ENCODE results near the gene LUC7L3. TPM values are rescaled to one million over a fixed set of nuclear protein-coding genes. Genes with fewer than 3 reads are reported as not detected.

Gene LUC7L3
- total and polyA plus RNA-seq, 2 of the 13 experiments (the other 11 are each of a cell fraction or from before 2014, with no cell fraction given), result 108 to 120 TPM

DNA sequence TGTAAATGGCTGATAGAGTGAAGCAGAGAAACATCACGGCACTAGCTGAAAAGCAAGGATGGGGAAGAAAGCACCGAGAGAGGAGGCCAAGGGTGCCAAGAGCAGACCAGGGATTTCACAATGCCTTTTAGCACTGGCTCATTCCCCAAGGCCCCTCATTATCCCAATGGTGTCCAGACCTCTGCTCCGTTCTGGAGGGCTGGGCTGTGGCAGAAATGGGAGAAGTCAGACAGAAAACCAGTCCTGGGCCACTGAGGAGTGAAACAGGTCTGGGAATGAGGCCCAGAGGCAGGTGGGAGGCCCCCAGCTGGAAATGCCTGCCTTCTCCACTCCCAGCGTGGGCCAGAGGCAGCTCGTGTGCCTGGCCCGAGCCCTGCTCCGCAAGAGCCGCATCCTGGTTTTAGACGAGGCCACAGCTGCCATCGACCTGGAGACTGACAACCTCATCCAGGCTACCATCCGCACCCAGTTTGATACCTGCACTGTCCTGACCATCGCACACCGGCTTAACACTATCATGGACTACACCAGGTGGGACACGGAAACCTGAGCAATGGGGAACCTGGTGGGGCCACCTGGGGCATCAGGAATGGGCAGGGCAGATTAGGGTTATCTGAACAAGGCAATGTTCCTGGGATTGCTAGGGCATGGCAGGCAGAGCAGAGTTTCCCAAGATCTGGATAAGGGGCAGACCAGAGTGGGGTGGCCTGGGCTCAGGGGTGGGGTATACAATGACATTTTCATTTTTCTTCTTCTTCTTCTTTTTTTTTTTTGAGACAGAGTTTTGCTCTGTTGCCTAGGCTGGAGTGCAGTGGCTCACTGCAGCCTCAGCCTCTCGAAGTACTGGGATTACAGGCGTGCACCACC, 32.0 kb upstream of the LUC7L3 start (continued):
- TF ChIP-seq HOXA3 (CRISPR knock-in tag; IDR thresholded peaks at IDR 0.05) (peak; percentile 77), DPF2 (CRISPR knock-in tag; IDR thresholded peaks at IDR 0.05; ENCODE audit: borderline replicate concordance, low read depth) (no peak), ZNF552 (CRISPR knock-in tag; IDR thresholded peaks at IDR 0.05; ENCODE audit: borderline replicate concordance) (no peak), ZNF235 (CRISPR knock-in tag; IDR thresholded peaks at IDR 0.05; ENCODE audit: borderline replicate concordance) (no peak), ZNF337 (CRISPR knock-in tag; IDR thresholded peaks at IDR 0.05; ENCODE audit: borderline replicate concordance, low read depth) (peak; percentile 49; the same call in 1 of the 2 replicates), NR2F6 (IDR thresholded peaks at IDR 0.05) (peak; percentile 6; the same call in 1 of the 2 replicates), NR2F6 (CRISPR knock-in tag; IDR thresholded peaks at IDR 0.05) (peak; percentile 28; the same call in 1 of the 2 replicates), ZNF839 (CRISPR knock-in tag; IDR thresholded peaks at IDR 0.05; ENCODE audit: borderline replicate concordance) (peak; percentile 67; the same call in 1 of the 2 replicates), ZNF180 (CRISPR knock-in tag; IDR thresholded peaks at IDR 0.05; ENCODE audit: borderline replicate concordance, low read depth) (peak; percentile 66; the same call in 1 of the 2 replicates), EHMT2 (IDR thresholded peaks at IDR 0.05; ENCODE audit: borderline replicate concordance, low read depth, low read length) (no peak), ERF (CRISPR knock-in tag; IDR thresholded peaks at IDR 0.05) (no peak; the same call in 1 of the 2 replicates), CCAR2 (optimal IDR thresholded peaks at IDR 0.05; ENCODE audit: low read depth, low read length) (no peak), ZNF776 (CRISPR knock-in tag; IDR thresholded peaks at IDR 0.05) (peak; percentile 25; the same call in 1 of the 2 replicates), TBP (CRISPR knock-in tag; IDR thresholded peaks at IDR 0.05) (no peak), MAFG (CRISPR knock-in tag; IDR thresholded peaks at IDR 0.05) (no peak), GABPB1 (CRISPR knock-in tag; IDR thresholded peaks at IDR 0.05) (peak; percentile 48; the same call in 1 of the 2 replicates)
- TF ChIP-seq, protein P1, sequence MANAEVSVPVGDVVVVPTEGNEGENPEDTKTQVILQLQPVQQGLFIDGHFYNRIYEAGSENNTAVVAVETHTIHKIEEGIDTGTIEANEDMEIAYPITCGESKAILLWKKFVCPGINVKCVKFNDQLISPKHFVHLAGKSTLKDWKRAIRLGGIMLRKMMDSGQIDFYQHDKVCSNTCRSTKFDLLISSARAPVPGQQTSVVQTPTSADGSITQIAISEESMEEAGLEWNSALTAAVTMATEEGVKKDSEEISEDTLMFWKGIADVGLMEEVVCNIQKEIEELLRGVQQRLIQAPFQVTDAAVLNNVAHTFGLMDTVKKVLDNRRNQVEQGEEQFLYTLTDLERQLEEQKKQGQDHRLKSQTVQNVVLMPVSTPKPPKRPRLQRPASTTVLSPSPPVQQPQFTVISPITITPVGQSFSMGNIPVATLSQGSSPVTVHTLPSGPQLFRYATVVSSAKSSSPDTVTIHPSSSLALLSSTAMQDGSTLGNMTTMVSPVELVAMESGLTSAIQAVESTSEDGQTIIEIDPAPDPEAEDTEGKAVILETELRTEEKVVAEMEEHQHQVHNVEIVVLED (CRISPR knock-in tag; IDR thresholded peaks at IDR 0.05; ENCODE audit: borderline replicate concordance), result no peak
- TF ChIP-seq, protein P2, sequence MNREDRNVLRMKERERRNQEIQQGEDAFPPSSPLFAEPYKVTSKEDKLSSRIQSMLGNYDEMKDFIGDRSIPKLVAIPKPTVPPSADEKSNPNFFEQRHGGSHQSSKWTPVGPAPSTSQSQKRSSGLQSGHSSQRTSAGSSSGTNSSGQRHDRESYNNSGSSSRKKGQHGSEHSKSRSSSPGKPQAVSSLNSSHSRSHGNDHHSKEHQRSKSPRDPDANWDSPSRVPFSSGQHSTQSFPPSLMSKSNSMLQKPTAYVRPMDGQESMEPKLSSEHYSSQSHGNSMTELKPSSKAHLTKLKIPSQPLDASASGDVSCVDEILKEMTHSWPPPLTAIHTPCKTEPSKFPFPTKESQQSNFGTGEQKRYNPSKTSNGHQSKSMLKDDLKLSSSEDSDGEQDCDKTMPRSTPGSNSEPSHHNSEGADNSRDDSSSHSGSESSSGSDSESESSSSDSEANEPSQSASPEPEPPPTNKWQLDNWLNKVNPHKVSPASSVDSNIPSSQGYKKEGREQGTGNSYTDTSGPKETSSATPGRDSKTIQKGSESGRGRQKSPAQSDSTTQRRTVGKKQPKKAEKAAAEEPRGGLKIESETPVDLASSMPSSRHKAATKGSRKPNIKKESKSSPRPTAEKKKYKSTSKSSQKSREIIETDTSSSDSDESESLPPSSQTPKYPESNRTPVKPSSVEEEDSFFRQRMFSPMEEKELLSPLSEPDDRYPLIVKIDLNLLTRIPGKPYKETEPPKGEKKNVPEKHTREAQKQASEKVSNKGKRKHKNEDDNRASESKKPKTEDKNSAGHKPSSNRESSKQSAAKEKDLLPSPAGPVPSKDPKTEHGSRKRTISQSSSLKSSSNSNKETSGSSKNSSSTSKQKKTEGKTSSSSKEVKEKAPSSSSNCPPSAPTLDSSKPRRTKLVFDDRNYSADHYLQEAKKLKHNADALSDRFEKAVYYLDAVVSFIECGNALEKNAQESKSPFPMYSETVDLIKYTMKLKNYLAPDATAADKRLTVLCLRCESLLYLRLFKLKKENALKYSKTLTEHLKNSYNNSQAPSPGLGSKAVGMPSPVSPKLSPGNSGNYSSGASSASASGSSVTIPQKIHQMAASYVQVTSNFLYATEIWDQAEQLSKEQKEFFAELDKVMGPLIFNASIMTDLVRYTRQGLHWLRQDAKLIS (CRISPR knock-in tag; IDR thresholded peaks at IDR 0.05), result no peak; the same call in 1 of the 2 replicates
- TF ChIP-seq, protein P3, sequence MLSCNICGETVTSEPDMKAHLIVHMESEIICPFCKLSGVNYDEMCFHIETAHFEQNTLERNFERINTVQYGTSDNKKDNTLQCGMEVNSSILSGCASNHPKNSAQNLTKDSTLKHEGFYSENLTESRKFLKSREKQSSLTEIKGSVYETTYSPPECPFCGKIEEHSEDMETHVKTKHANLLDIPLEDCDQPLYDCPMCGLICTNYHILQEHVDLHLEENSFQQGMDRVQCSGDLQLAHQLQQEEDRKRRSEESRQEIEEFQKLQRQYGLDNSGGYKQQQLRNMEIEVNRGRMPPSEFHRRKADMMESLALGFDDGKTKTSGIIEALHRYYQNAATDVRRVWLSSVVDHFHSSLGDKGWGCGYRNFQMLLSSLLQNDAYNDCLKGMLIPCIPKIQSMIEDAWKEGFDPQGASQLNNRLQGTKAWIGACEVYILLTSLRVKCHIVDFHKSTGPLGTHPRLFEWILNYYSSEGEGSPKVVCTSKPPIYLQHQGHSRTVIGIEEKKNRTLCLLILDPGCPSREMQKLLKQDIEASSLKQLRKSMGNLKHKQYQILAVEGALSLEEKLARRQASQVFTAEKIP (CRISPR knock-in tag; IDR thresholded peaks at IDR 0.05; ENCODE audit: borderline replicate concordance), result no peak
- TF ChIP-seq, protein P4, sequence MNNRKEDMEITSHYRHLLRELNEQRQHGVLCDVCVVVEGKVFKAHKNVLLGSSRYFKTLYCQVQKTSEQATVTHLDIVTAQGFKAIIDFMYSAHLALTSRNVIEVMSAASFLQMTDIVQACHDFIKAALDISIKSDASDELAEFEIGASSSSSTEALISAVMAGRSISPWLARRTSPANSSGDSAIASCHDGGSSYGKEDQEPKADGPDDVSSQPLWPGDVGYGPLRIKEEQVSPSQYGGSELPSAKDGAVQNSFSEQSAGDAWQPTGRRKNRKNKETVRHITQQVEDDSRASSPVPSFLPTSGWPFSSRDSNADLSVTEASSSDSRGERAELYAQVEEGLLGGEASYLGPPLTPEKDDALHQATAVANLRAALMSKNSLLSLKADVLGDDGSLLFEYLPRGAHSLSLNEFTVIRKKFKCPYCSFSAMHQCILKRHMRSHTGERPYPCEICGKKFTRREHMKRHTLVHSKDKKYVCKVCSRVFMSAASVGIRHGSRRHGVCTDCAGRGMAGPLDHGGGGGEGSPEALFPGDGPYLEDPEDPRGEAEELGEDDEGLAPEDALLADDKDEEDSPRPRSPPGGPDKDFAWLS (CRISPR knock-in tag; IDR thresholded peaks at IDR 0.05; ENCODE audit: borderline replicate concordance), result no peak; the same call in 1 of the 2 replicates
